HUES6 (cell line): ENCODE data around the gene COL13A1.

Experiments used
- H3K27ac ChIP-seq: 2 replicates; pipeline ENCODE4 v1.7.0; 2013; ENCODE audit warnings: low read depth, mild to moderate bottlenecking, low read length, inconsistent platforms
- H3K27me3 ChIP-seq: 2 replicates; pipeline ENCODE4 v1.6.1; 2013; ENCODE audit warnings: low read length; ENCODE audit not compliant: control insufficient read depth, insufficient read depth
- H3K36me3 ChIP-seq: 2 replicates; pipeline ENCODE4 v1.6.1; 2013; ENCODE audit warnings: low read length; ENCODE audit not compliant: control insufficient read depth, insufficient read depth
- H3K4me1 ChIP-seq: 2 replicates; pipeline ENCODE4 v1.6.1; 2013; ENCODE audit warnings: low read length; ENCODE audit not compliant: control insufficient read depth, insufficient read depth
- H3K4me3 ChIP-seq: 2 replicates; pipeline ENCODE4 v1.5.1; 2013; ENCODE audit warnings: low read depth, low read length
- H3K9ac ChIP-seq: one replicate; pipeline ENCODE4 v1.6.1; 2013; ENCODE audit warnings: mild to moderate bottlenecking, low read length
- H3K9me3 ChIP-seq: 2 replicates; pipeline ENCODE4 v1.6.1; 2013; ENCODE audit warnings: low read depth, low read length; ENCODE audit not compliant: control insufficient read depth, insufficient read depth

Gene COL13A1

GRCh38 chr10:69807122-69807521, 5.4 kb downstream of the COL13A1 start:
- Histone ChIP-seq H3K4me1 (peaks cover 46% of the 10 kb centered on the region), H3K9me3 (no peaks in the 10 kb centered on the region), H3K27ac (no peak overlapping the region), H3K4me3 (no peak overlapping the region), H3K36me3 (no peaks in the 10 kb centered on the region), H3K9ac (no peak overlapping the region), H3K27me3 (peaks cover 35% of the 10 kb centered on the region)

- Histone ChIP-seq H3K27ac (no peak overlapping the region), H3K36me3 (no peaks in the 10 kb centered on the region), H3K27me3 (peaks cover 30% of the 10 kb centered on the region), H3K4me3 (no peak overlapping the region), H3K9ac (no peak overlapping the region), H3K9me3 (no peaks in the 10 kb centered on the region), H3K4me1 (peaks cover 46% of the 10 kb centered on the region)
Observed at GRCh38 chr10:69807696-69808095, 6.0 kb downstream of the COL13A1 start.

GRCh38 chr10:69809318-69809717, 7.6 kb downstream of the COL13A1 start:
- Histone ChIP-seq H3K9ac (no peak overlapping the region), H3K4me3 (no peak overlapping the region), H3K9me3 (no peaks in the 10 kb centered on the region), H3K27ac (no peak overlapping the region), H3K27me3 (peaks cover 13% of the 10 kb centered on the region), H3K4me1 (peaks cover 34% of the 10 kb centered on the region), H3K36me3 (no peaks in the 10 kb centered on the region)

GRCh38 chr10:69810097-69810496, 8.4 kb downstream of the COL13A1 start:
- Histone ChIP-seq H3K27ac (no peak overlapping the region), H3K4me1 (peaks cover 33% of the 10 kb centered on the region), H3K9ac (no peak overlapping the region), H3K27me3 (peaks cover 6% of the 10 kb centered on the region), H3K9me3 (no peaks in the 10 kb centered on the region), H3K36me3 (no peaks in the 10 kb centered on the region), H3K4me3 (no peak overlapping the region)

GRCh38 chr10:69810675-69811397, 9.1 kb downstream of the COL13A1 start:
- no peaks in the 10 kb centered on the region for H3K9me3 ChIP-seq
- H3K27ac ChIP-seq: no peak overlapping the region
- no peaks in the 10 kb centered on the region; the same call in 1 of the 2 replicates for H3K27me3 ChIP-seq
- no peak overlapping the region for H3K4me3 ChIP-seq
- H3K9ac ChIP-seq: no peak overlapping the region
- peaks cover 29% of the 10 kb centered on the region for H3K4me1 ChIP-seq
- no peaks in the 10 kb centered on the region for H3K36me3 ChIP-seq

GRCh38 chr10:69813632-69814031, 11.9 kb downstream of the COL13A1 start:
- no peak overlapping the region for H3K9ac ChIP-seq
- no peaks in the 10 kb centered on the region for H3K27me3 ChIP-seq
- H3K27ac ChIP-seq: no peak overlapping the region
- H3K36me3 ChIP-seq: no peaks in the 10 kb centered on the region
- no peak overlapping the region for H3K4me3 ChIP-seq
- H3K4me1 ChIP-seq: peaks cover 26% of the 10 kb centered on the region
- H3K9me3 ChIP-seq: peaks cover 7% of the 10 kb centered on the region

- H3K4me3 ChIP-seq: no peak overlapping the region
- H3K36me3 ChIP-seq: no peaks in the 10 kb centered on the region
- H3K27ac ChIP-seq: no peak overlapping the region
- H3K4me1 ChIP-seq: peaks cover 26% of the 10 kb centered on the region
- no peaks in the 10 kb centered on the region for H3K27me3 ChIP-seq
- H3K9ac ChIP-seq: no peak overlapping the region
- H3K9me3 ChIP-seq: peaks cover 11% of the 10 kb centered on the region
Observed at GRCh38 chr10:69814251-69814650, 12.5 kb downstream of the COL13A1 start.

- Histone ChIP-seq H3K27me3 (no peaks in the 10 kb centered on the region), H3K4me1 (peaks cover 20% of the 10 kb centered on the region), H3K9me3 (peaks cover 11% of the 10 kb centered on the region), H3K27ac (no peak overlapping the region), H3K9ac (no peak overlapping the region), H3K4me3 (no peak overlapping the region), H3K36me3 (no peaks in the 10 kb centered on the region)
Observed at GRCh38 chr10:69815104-69815503, 13.4 kb downstream of the COL13A1 start.

GRCh38 chr10:69816521-69816920, 14.8 kb downstream of the COL13A1 start:
- H3K4me3 ChIP-seq: no peak overlapping the region
- H3K27ac ChIP-seq: no peak overlapping the region
- H3K9ac ChIP-seq: no peak overlapping the region
- H3K36me3 ChIP-seq: no peaks in the 10 kb centered on the region
- H3K9me3 ChIP-seq: peaks cover 11% of the 10 kb centered on the region
- no peaks in the 10 kb centered on the region for H3K27me3 ChIP-seq
- peaks cover 9% of the 10 kb centered on the region for H3K4me1 ChIP-seq

GRCh38 chr10:69817078-69817581, 15.4 kb downstream of the COL13A1 start:
- Histone ChIP-seq H3K4me1 (peaks cover 9% of the 10 kb centered on the region), H3K27me3 (no peaks in the 10 kb centered on the region), H3K4me3 (no peak overlapping the region), H3K9ac (no peak overlapping the region), H3K36me3 (no peaks in the 10 kb centered on the region), H3K27ac (no peak overlapping the region), H3K9me3 (peaks cover 11% of the 10 kb centered on the region)

GRCh38 chr10:69818676-69819239, 17.1 kb downstream of the COL13A1 start:
- Histone ChIP-seq H3K27ac (no peak overlapping the region), H3K4me1 (peaks cover 9% of the 10 kb centered on the region), H3K4me3 (no peak overlapping the region)

More at GRCh38 chr10:69818676-69819239, 17.1 kb downstream of the COL13A1 start:
- peaks cover 11% of the 10 kb centered on the region for H3K9me3 ChIP-seq
- H3K36me3 ChIP-seq: no peaks in the 10 kb centered on the region
- H3K9ac ChIP-seq: no peak overlapping the region
- H3K27me3 ChIP-seq: no peaks in the 10 kb centered on the region
